Fibroblast of lung (primary cell): ENCODE results near the gene DCAF7.

Experiments
- EZH2 ChIP-seq: IDR thresholded peaks from 2 replicates; pipeline ENCODE4 v1.5.1; 2012; ENCODE audit warnings: low read length, control low read depth, mild to moderate bottlenecking; ENCODE audit errors: missing control alignments
- TF ChIP-seq, protein P1 (sequence below), 2 donors: IDR thresholded peaks in 1 of 2; conservative IDR thresholded peaks in 1 of 2; 1 replicate in 1 of 2; 2 replicates in 1 of 2; pipeline ENCODE4 v1.5.1; 2011 to 2012; ENCODE audit warnings: low read length in 2 of 2, control low read depth in 1 of 2, inconsistent platforms in 1 of 2, low read depth in 1 of 2, mild to moderate bottlenecking in 1 of 2

DNA sequence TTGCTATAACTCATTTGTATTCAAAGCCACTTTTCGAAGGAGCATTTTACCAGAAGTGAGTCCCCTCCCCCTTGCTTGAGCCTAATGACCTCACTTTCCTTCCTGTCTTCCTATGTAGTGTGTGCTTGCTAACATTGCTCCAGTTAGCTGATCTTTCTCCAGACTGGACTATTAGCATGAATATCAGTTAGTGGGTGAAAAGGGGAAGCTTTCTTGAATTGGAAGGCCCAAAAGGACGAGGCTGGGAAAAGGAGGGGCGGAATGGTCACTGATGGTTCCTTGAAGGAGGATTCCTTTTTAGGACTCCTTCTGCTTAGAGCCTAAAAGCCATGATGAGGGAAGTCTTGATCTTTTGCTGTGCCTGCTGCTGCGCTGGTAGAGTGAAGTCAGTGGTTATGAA, 83.9 kb downstream of the DCAF7 start:
- TF ChIP-seq, protein P1, sequence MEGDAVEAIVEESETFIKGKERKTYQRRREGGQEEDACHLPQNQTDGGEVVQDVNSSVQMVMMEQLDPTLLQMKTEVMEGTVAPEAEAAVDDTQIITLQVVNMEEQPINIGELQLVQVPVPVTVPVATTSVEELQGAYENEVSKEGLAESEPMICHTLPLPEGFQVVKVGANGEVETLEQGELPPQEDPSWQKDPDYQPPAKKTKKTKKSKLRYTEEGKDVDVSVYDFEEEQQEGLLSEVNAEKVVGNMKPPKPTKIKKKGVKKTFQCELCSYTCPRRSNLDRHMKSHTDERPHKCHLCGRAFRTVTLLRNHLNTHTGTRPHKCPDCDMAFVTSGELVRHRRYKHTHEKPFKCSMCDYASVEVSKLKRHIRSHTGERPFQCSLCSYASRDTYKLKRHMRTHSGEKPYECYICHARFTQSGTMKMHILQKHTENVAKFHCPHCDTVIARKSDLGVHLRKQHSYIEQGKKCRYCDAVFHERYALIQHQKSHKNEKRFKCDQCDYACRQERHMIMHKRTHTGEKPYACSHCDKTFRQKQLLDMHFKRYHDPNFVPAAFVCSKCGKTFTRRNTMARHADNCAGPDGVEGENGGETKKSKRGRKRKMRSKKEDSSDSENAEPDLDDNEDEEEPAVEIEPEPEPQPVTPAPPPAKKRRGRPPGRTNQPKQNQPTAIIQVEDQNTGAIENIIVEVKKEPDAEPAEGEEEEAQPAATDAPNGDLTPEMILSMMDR (conservative IDR thresholded peaks at IDR 0.05 in 1 of 2, IDR thresholded peaks at IDR 0.05 in 1 of 2; ENCODE audit: low read depth in 1 of 2, low read length in 2 of 2) = no peak
- TF ChIP-seq EZH2 = no peak
